Activated CD8-positive, alpha-beta memory T cell treated with anti-CD3 and anti-CD28 coated beads for 48 hours (primary cell): ENCODE results near the gene ARSA.

Experiments used
- DNase-seq, 3 experiments: peaks; one replicate each; pipeline ENCODE4 v3.0.0-alpha.2; 2020; ENCODE audit warnings: low read depth in 2 of 3, low spot score in 2 of 3

ARSA gene

DNA sequence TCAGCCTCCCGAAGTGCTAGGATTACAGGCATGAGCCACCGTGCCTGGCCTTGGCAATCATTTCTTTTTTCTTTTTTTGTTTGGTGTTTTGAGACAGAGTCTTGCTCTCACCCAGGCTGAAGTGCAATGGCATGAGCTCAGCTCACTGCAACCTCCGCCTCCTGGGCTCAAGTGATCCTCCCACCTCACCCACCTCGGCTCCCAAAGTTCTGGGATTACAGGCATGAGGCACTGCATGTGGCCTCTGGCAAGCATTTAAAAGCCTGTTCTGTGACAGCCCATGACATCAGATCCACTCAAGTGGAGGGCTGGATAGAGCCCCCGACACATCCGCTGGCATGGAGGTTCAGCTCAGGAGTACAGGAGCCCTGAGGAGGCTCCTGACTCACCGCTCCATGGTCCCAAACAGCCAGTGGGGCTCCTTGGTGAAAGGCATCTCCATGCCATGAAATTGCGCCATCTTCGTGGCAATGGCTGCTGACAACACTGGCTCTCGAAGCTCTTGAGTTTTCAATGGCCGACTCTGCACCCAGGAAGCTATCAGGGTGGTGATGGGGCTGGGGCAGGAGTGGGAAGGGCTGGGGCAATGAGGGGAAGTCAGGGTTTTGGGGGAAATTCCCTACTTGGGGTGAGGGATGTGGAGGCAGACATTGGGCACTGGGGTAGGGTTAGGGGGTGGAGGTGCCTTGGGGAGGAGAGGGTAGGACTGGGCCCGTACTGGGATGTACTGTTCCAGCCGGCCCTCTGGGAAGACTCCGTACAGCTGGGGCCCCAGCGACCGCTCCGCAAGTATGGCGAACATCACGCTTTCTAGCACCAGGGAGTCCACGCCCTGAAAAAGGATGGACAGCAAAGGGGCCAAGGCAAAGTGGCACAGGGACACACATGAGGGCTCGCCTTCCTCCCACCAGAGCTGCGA is 46.7 kb downstream of the ARSA start:
- DNase-seq: no peak

DNA sequence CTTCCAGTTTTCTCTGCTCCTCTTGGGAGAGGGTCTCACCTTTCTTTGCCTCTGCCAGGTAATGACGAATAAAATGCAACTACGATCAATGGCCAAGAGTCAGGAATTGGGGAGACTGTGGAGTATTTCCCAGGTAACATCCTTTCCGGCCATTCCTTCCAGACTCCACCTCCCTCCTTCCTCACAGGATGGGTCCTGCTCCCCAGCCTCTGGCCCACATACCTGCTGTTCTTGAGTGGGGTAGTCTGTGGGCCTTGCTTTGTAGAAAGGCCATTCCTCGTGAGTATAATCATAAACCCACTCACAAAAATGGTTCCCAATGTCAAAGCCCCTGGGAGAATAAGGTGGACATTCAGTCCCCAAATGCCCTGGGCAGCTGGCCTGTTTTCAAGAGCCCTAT is 48.2 kb downstream of the ARSA start:
- DNase-seq: no peak

DNA sequence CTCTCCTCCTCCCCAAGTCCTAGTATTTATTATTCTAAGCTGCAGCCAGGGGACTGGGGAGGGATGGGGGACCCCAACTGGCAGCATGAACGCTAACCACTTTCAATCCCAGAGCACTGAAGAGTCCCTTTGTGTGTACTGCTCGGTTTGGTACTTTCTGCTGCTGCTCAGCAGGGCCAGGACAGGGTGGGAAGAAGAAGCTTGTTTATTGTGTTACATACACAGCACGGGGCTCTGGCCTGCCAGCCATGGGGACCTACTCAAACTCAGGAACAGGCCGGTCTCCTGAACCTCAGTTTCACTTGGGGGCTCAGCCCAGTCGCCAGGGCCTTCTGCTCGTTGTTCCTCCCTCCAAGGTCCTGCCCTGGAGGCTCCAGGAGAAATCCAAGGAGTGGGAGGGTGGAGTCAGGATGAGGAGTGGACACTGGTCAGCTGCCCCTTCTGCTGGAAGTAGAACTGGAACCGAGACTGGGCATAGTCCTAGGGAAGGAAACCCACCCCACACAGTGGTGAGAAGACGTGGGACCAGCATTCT is 49.1 kb downstream of the ARSA start:
- DNase-seq: no peak

DNA sequence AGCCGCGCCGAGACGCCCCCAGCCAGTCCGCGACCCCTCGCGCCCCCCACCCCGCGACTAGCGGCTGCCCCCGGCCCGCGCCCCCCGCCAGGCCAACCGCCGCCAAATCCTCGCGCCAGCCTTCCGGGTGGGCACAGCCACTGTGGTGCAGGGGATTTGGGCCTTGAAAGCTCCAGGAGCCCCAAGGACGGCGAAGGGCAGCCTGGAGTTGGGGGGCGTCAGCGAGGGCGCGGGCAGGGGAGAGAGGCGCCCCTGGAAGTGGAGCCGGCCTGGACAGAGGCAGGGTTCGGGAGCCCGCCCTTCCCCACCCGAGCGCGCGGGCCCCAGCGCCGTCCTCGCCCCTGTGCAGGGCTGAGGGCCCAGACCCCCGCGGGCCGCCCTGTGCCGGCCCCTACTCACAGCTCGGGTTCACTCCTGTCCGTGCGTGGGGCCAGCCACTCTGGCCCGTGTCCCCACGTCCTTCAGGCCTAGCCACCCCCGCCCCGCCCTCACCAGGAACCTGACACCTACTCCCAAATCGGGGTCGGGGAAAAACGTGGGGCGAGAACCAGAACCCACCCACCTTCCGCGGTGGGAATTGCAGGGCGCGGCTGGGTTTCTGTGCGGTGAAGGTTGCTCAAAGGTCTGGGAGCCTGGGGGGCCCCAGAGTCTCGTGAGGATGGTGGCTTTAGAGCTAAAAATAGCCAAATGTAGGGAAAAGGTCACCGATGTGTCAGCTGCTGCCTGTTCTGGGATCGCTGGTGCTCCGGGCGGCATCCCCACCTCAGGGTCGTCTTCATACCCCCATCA is 49.8 kb downstream of the ARSA start, which contains the start of gene CPT1B:
CPT1B (minus strand) TSS at position 441 of the 789 bp plus-strand sequence. CDS start 512 bp downstream, outside the sequence.
- no peak for DNase-seq

- no peak for DNase-seq
These were observed 50.3 kb downstream of the ARSA start for GRCh38 chr22:50577697-50577986.

DNA sequence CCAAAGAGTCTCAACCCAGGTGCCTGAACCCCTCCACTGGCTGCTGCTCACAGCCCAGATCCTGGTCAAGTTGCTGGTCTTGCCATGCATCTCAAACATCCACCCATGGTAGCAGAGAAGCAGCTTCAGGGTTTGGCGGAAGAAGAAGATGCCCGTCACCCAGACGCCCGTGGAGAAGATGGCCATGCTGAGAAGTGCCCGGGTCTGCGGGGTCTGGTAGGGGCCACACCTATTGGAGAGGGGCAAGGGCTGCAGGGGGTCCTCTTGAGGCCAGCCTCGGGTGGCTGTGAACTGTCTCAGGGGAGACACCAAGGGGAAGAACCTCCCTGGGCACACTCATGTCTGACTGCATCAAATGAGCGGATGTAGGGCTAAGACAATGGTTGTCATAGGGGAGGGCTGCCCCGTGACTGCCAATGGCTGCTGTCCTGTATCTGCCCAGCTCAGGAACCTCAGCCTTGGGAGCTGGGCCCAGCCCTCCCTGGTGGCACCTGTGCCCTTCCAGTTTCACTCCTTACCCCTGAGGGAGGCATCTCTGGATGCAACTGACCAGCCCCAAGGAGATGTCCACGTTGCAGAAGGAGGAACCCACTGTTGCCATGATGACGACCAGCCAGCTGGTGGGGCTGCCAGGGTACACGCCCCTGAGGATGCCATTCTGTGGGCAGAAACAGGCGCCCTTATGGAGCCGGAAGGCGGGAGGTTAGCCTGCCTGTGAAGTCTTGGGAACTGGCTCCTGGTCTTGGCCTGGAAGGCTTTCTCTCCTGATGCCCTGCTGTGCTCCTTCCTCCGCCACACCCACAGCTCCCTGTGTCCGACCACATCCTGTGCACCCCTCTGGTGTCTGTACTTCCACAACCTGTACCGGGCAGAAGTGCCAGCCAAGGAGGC is 50.9 kb downstream of the ARSA start:
- no peak for DNase-seq

DNA sequence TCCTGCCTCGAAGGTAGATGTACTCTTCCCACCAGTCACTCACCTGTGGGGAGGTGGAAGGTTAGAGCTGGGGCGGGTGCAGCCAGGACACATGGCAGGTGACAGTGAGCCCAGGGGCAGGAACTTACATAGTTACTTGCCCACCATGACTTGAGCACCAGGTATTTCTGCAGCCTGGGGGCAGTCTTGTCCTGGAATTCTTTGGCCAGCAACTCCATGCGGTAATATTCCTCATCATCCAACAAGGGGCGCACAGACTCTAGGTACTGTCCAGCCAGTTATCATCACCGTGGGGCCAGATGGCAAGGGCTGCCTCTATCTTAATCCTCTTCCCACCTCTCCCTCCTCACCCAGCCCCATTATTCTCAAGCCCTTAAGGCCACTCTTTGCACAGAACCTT is 51.9 kb downstream of the ARSA start:
- no peak for DNase-seq

GRCh38 chr22:50575426-50575941 is 52.5 kb downstream of the ARSA start:
- no peak for DNase-seq
